Nucleus accumbens (tissue), 56 donors: ENCODE results near the gene TRAK2.
A peak's percentile ranks its signal among the peaks of the same experiment; 100 is the strongest.
"Not testable (repeated sequence)": the region's sequence is repeated elsewhere in the genome, so short reads cannot be mapped to it uniquely, and the experiment has no call there.

Experiments
- DNase-seq, 56 donors: peaks; one replicate each; lab custom pipeline; 2025; lab: John Stamatoyannopoulos, UW

TRAK2 gene

GRCh38 chr2:201369318-201369717, 81.9 kb downstream of the TRAK2 start:
- DNase-seq: not testable (repeated sequence)

GRCh38 chr2:201366146-201366545, 85.1 kb downstream of the TRAK2 start:
- no peak for DNase-seq

GRCh38 chr2:201363857-201364560, 87.2 kb downstream of the TRAK2 start:
- DNase-seq: no peak

GRCh38 chr2:201362396-201362795, 88.9 kb downstream of the TRAK2 start:
- DNase-seq: peak in 4 of 56 donors; percentile 18 to 36 (median 32)

- no peak for DNase-seq
These were observed 90.1 kb downstream of the TRAK2 start for GRCh38 chr2:201361078-201361733.

- DNase-seq: no peak
These were observed 91.0 kb downstream of the TRAK2 start for GRCh38 chr2:201360256-201360655.

GRCh38 chr2:201358684-201359083, 92.6 kb downstream of the TRAK2 start:
- DNase-seq: no peak

- DNase-seq: peak in 3 of 56 donors; percentile 4 to 20 (median 18)
These were observed 94.0 kb downstream of the TRAK2 start, which contains the start of gene FLACC1 for GRCh38 chr2:201357221-201357620. Gene FLACC1 (minus strand): TSS chr2:201357345. CDS start chr2:201351404, 5,941 bp downstream.

- no peak for DNase-seq
These were observed 98.1 kb downstream of the TRAK2 start for GRCh38 chr2:201353116-201353515.

- DNase-seq: no peak
These were observed 100.4 kb downstream of the TRAK2 start for GRCh38 chr2:201350879-201351278.

- no peak for DNase-seq
These were observed 101.7 kb downstream of the TRAK2 start for GRCh38 chr2:201349601-201350000.

GRCh38 chr2:201348758-201349157, 102.5 kb downstream of the TRAK2 start:
- DNase-seq: no peak

- DNase-seq: no peak
These were observed 104.1 kb downstream of the TRAK2 start for GRCh38 chr2:201347138-201347537.

- DNase-seq: no peak
These were observed 105.5 kb downstream of the TRAK2 start for GRCh38 chr2:201345625-201346213.

GRCh38 chr2:201344663-201345366, 106.4 kb downstream of the TRAK2 start:
- no peak for DNase-seq

GRCh38 chr2:201343559-201343958, 107.7 kb downstream of the TRAK2 start:
- no peak for DNase-seq

- no peak for DNase-seq
These were observed 108.3 kb downstream of the TRAK2 start for GRCh38 chr2:201342923-201343322.

GRCh38 chr2:201329409-201329808, 121.8 kb downstream of the TRAK2 start:
- no peak for DNase-seq

- DNase-seq: no peak
These were observed 123.6 kb downstream of the TRAK2 start for GRCh38 chr2:201327678-201328077.
